Measurements from ENCODE around the gene SNX9. TPM values are rescaled to one million over a fixed set of nuclear protein-coding genes. Genes with fewer than 3 reads are reported as not detected.

SNX9 gene
- polyA plus RNA-seq, 1 donor (not counting 4 experiments of a cell fraction or from before 2014, with no cell fraction given) = 37.8 TPM

DNA sequence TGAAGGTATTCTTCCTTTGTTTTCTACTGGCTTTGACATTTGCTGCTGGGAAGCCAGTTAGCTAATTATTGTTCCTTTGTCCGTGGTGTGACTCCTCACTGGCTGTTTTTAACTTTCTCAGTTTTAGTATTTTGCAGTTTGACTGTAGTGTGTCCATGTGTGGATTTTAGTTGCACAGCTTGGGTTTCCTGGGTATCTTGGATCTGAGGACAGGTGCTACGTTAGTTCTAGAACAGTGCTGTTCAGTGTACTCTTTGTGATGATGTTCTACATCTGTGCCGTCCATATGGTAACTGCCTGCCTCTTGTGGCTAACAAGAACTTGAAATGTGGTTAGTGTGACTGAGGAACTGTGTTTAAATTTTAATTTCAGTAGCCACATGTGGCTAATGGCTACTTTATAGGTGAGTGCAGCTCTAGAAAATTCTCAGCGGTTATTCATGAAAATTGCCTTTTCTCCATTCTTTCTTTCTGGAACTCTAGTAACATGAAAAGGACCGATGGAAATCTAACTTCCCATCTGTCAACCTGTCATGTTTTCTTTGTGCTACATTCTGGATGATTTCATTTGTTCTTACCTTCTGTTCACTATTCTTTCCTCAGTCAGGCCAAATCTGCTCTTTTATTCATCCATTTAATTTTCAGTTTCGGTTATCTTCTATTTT, 7.4 kb downstream of the SNX9 start:
- H4K20me1 ChIP-seq (ENCODE audit: control insufficient read depth, extremely low read depth, insufficient read depth, low read length) = no peaks in the 10 kb centered on the region
- no peaks in the 10 kb centered on the region for H3K9me1 ChIP-seq (ENCODE audit: control insufficient read depth, extremely low read depth, insufficient read depth, low read length)
- no peaks in the 10 kb centered on the region for H3K27me3 ChIP-seq (ENCODE audit: control insufficient read depth, extremely low read depth, insufficient read depth, low read length)
- H2AFZ ChIP-seq (ENCODE audit: control insufficient read depth, low read length) = no peak overlapping the region
- H3K79me2 ChIP-seq (ENCODE audit: control insufficient read depth, insufficient read depth, low read length) = peaks cover 84% of the 10 kb centered on the region
- no peak overlapping the region for H3K4me3 ChIP-seq (ENCODE audit: control insufficient read depth in 2 of 3, extremely low read depth in 1 of 3, insufficient read depth in 2 of 3, low read depth in 1 of 3, low read length in 3 of 3)
- H3K9me3 ChIP-seq (ENCODE audit: control insufficient read depth, low read depth, low read length) = no peaks in the 10 kb centered on the region
- TF ChIP-seq, protein P1, sequence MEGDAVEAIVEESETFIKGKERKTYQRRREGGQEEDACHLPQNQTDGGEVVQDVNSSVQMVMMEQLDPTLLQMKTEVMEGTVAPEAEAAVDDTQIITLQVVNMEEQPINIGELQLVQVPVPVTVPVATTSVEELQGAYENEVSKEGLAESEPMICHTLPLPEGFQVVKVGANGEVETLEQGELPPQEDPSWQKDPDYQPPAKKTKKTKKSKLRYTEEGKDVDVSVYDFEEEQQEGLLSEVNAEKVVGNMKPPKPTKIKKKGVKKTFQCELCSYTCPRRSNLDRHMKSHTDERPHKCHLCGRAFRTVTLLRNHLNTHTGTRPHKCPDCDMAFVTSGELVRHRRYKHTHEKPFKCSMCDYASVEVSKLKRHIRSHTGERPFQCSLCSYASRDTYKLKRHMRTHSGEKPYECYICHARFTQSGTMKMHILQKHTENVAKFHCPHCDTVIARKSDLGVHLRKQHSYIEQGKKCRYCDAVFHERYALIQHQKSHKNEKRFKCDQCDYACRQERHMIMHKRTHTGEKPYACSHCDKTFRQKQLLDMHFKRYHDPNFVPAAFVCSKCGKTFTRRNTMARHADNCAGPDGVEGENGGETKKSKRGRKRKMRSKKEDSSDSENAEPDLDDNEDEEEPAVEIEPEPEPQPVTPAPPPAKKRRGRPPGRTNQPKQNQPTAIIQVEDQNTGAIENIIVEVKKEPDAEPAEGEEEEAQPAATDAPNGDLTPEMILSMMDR (optimal IDR thresholded peaks at IDR 0.05 in 1 of 3, IDR thresholded peaks at IDR 0.05 in 1 of 3, conservative IDR thresholded peaks at IDR 0.05 in 1 of 3; ENCODE audit: extremely low read depth in 1 of 3, insufficient read depth in 2 of 3, low read length in 3 of 3) = no peak
- TF ChIP-seq EZH2 (IDR thresholded peaks at IDR 0.05; ENCODE audit: low read length) = no peak
- DNase-seq (ENCODE audit: low read depth, low spot score) = no peak
- peaks cover 0 to 5% of the 10 kb centered on the region in 2 experiments for H3K36me3 ChIP-seq (ENCODE audit: control insufficient read depth in 2 of 2, extremely low read depth in 1 of 2, insufficient read depth in 2 of 2, low read length in 2 of 2)
- dilution Hi-C loops (cut with MboI; ENCODE audit: extremely low pct_ligation_motif_present, low sequenced_read_pairs) = no loop called here
- peaks cover 35% of the 10 kb centered on the region for H3K4me1 ChIP-seq (ENCODE audit: control insufficient read depth, extremely low read depth, insufficient read depth, low read length)
- H3K4me2 ChIP-seq (ENCODE audit: control insufficient read depth, extremely low read depth, insufficient read depth, low read depth, low read length) = no peak overlapping the region
- no peak overlapping the region for H3K9ac ChIP-seq (ENCODE audit: control insufficient read depth, extremely low read depth, insufficient read depth, low read length)
- no peak overlapping the region for H3K27ac ChIP-seq (ENCODE audit: control insufficient read depth, insufficient read depth, low read length)
- peak; percentile 26 for FAIRE-seq

DNA sequence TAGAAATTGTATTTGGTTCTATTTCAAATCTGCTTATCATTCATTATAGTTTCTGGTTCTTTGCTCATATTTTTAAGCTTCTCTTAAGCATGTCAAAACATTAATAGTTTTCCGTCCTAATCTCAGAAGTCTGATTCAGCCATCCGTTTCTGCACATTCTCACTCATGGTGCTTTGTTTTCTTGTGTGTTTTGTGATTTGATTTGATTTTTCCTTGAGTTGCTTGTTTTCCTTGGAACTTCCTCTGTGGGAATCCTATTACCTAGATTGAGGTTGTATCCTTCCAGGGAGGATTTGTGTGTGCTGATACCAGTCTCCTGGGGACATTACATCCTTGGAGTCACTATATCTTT, 7.9 kb downstream of the SNX9 start:
- Histone ChIP-seq H2AFZ (ENCODE audit: control insufficient read depth, low read length) (no peak overlapping the region), H4K20me1 (ENCODE audit: control insufficient read depth, extremely low read depth, insufficient read depth, low read length) (no peaks in the 10 kb centered on the region), H3K27me3 (ENCODE audit: control insufficient read depth, extremely low read depth, insufficient read depth, low read length) (no peaks in the 10 kb centered on the region), H3K4me2 (ENCODE audit: control insufficient read depth, extremely low read depth, insufficient read depth, low read depth, low read length) (peak overlapping the region; percentile 3), H3K4me1 (ENCODE audit: control insufficient read depth, extremely low read depth, insufficient read depth, low read length) (peaks cover 35% of the 10 kb centered on the region), H3K9me3 (ENCODE audit: control insufficient read depth, low read depth, low read length) (no peaks in the 10 kb centered on the region), H3K9me1 (ENCODE audit: control insufficient read depth, extremely low read depth, insufficient read depth, low read length) (no peaks in the 10 kb centered on the region), H3K36me3 (ENCODE audit: control insufficient read depth in 2 of 2, extremely low read depth in 1 of 2, insufficient read depth in 2 of 2, low read length in 2 of 2) (peaks cover 2 to 5% of the 10 kb centered on the region in 2 experiments), H3K79me2 (ENCODE audit: control insufficient read depth, insufficient read depth, low read length) (peaks cover 84% of the 10 kb centered on the region), H3K4me3 (ENCODE audit: control insufficient read depth in 2 of 3, extremely low read depth in 1 of 3, insufficient read depth in 2 of 3, low read depth in 1 of 3, low read length in 3 of 3) (no peak overlapping the region), H3K9ac (ENCODE audit: control insufficient read depth, extremely low read depth, insufficient read depth, low read length) (no peak overlapping the region), H3K27ac (ENCODE audit: control insufficient read depth, insufficient read depth, low read length) (no peak overlapping the region)
- no peak for DNase-seq (ENCODE audit: low read depth, low spot score)
- TF ChIP-seq EZH2 (IDR thresholded peaks at IDR 0.05; ENCODE audit: low read length) = no peak
- TF ChIP-seq, protein P1 (optimal IDR thresholded peaks at IDR 0.05 in 1 of 3, IDR thresholded peaks at IDR 0.05 in 1 of 3, conservative IDR thresholded peaks at IDR 0.05 in 1 of 3; ENCODE audit: extremely low read depth in 1 of 3, insufficient read depth in 2 of 3, low read length in 3 of 3) = no peak
- no peak for FAIRE-seq
- dilution Hi-C loops (cut with MboI; ENCODE audit: extremely low pct_ligation_motif_present, low sequenced_read_pairs) = no loop called here
